Measurements from ENCODE around the gene POTEJ. TPM values are rescaled to one million over a fixed set of nuclear protein-coding genes. Genes with fewer than 3 reads are reported as not detected.

Gene POTEJ
- polyA plus RNA-seq, 4 donors = 0.06 to 0.08 TPM; not detected in 2

Other genes with a start within 250 kb of the POTEJ start
- gene POTEI, start 102.1 kb upstream of the POTEJ start, polyA plus RNA-seq (ENCODE audit: insufficient read length in 4 of 4) = under 1 TPM; 0.08 to 0.17 (median 0.12) TPM
- gene CFC1B, start 90.2 kb upstream of the POTEJ start, polyA plus RNA-seq (ENCODE audit: insufficient read length in 4 of 4) = not detected
- gene CFC1, start 11.9 kb upstream of the POTEJ start, polyA plus RNA-seq (ENCODE audit: insufficient read length in 4 of 4) = not detected
- not detected for gene GPR148, start 117.6 kb downstream of the POTEJ start, polyA plus RNA-seq (ENCODE audit: insufficient read length in 4 of 4)
- gene AMER3, start 144.1 kb downstream of the POTEJ start, polyA plus RNA-seq (ENCODE audit: insufficient read length in 4 of 4) = under 1 TPM; 0.03 to 0.07 (median 0.03) TPM
- 1 to 10 TPM; 5.6 to 9.0 (median 7.9) TPM for gene ARHGEF4, start 225.5 kb downstream of the POTEJ start, polyA plus RNA-seq (ENCODE audit: insufficient read length in 4 of 4)

Measured in left renal cortex interstitium (tissue), 4 donors.